Measurements from ENCODE around the gene TMEM179.
"Not testable (repeated sequence)": the region's sequence is repeated elsewhere in the genome, so short reads cannot be mapped to it uniquely, and the experiment has no call there.

The TMEM179 gene

DNA sequence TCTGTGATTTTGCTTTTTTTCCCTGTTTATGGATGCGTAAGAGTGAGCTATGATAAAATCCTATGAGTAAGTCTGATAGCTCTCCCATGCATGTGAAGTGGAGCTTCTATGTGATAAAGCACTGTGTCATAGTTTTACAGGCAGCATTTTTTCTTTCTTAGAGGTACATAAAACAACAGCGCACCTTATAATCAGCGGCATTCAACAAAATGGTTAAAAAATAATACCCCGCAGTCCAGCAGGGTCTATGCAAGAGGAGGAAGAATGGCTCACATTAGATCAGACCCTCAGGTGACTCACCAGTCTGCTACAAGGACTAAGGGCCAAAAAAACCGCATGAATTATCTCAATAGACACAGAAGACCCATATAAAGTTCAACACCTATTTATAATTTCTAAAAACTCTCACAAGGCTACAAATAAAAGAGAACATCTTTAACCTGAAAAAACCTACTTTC lies 33.0 kb upstream of the TMEM179 start:
- no peak for DNase-seq (ENCODE audit: low read depth)
- TF ChIP-seq, protein P1, sequence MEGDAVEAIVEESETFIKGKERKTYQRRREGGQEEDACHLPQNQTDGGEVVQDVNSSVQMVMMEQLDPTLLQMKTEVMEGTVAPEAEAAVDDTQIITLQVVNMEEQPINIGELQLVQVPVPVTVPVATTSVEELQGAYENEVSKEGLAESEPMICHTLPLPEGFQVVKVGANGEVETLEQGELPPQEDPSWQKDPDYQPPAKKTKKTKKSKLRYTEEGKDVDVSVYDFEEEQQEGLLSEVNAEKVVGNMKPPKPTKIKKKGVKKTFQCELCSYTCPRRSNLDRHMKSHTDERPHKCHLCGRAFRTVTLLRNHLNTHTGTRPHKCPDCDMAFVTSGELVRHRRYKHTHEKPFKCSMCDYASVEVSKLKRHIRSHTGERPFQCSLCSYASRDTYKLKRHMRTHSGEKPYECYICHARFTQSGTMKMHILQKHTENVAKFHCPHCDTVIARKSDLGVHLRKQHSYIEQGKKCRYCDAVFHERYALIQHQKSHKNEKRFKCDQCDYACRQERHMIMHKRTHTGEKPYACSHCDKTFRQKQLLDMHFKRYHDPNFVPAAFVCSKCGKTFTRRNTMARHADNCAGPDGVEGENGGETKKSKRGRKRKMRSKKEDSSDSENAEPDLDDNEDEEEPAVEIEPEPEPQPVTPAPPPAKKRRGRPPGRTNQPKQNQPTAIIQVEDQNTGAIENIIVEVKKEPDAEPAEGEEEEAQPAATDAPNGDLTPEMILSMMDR (IDR thresholded peaks at IDR 0.05; ENCODE audit: low read depth, low read length, missing control alignments): no peak

DNA sequence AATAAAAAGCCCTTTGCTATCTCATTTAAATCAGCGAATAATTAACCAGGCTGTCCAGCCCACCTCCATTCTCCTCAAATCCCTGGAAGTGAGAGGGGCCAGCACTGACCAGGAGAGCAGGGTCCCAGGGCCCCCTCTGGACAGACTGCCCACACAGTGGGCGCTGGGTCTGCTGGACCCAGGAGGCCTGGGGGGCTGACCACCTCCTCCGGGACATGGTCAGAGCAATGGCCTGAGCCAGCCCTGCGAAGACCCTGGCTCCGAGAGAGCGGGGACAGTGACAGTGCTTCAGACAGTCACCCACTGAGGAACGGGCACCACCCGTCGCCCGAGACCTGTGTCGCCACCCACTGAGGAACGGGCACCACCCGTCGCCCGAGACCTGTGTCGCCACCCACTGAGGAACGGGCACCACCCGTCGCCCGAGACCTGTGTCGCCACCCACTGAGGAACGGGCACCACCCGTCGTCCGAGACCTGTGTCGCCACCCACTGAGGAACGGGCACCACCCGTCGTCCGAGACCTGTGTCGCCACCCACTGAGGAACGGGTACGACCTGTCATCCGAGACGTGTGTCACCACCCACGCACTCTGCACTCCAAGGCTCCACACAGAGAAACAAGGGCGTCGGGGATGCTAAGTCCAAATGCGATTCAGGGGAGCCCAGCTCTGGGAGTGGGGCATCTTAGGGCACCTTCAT lies 32.4 kb upstream of the TMEM179 start:
- DNase-seq (ENCODE audit: low read depth); H3K4me3 ChIP-seq (ENCODE audit: low read depth, low read length); in situ Hi-C loops (cut with HindIII; ENCODE audit: low sequenced_read_pairs): not testable (repeated sequence)

More for the DNA sequence above, 33.0 kb upstream of the TMEM179 start:
- no peak overlapping the region for H3K4me3 ChIP-seq (ENCODE audit: low read depth, low read length)
- in situ Hi-C loops (cut with HindIII; ENCODE audit: low sequenced_read_pairs): no loop called here

DNA sequence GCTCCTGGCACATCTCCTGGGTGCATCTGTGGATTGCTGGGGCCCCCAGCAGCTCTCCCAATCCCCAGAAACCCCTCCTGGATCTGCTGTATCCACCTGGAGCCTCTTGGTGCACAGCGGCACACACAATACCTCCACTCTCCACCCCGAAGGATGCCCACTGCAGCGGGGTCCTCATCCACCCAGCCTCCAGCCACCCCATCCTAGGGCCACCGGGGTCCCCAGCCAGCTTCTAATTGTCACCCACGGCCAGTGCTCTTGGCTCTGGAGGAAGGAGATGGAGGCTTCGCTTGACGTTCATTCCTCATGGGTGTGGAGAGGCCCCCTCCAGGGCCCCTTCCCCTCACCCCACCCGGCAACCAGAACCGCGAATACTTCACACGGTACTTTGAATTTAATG lies 31.6 kb upstream of the TMEM179 start:
- DNase-seq (ENCODE audit: low read depth): no peak
- TF ChIP-seq, protein P1 (IDR thresholded peaks at IDR 0.05; ENCODE audit: low read depth, low read length, missing control alignments): no peak
- in situ Hi-C loops (cut with HindIII; ENCODE audit: low sequenced_read_pairs): no loop called here
- no peak overlapping the region for H3K4me3 ChIP-seq (ENCODE audit: low read depth, low read length)

DNA sequence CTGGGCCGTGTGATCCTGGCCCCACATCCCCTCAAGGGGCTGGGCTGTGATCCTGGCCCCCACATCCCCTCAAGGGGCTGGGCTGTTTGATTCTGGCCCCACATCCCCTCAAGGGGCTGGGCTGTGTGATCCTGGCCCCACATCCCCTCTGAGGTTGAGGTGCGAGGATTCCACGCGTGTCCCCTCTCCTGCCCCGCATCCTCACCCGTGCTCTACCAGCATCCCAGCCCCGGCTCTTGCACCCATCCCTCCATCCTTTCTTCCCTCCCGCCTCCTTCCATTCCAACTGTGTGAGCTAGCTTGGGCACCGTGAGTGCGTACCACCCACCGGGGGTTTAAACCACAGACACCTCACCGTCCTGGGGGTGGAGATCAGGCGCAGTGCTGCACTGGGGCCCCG lies 31.1 kb upstream of the TMEM179 start:
- DNase-seq (ENCODE audit: low read depth): no peak
- in situ Hi-C loops (cut with HindIII; ENCODE audit: low sequenced_read_pairs): no loop called here
- TF ChIP-seq, protein P1 (IDR thresholded peaks at IDR 0.05; ENCODE audit: low read depth, low read length, missing control alignments): no peak
- H3K4me3 ChIP-seq (ENCODE audit: low read depth, low read length): no peak overlapping the region

DNA sequence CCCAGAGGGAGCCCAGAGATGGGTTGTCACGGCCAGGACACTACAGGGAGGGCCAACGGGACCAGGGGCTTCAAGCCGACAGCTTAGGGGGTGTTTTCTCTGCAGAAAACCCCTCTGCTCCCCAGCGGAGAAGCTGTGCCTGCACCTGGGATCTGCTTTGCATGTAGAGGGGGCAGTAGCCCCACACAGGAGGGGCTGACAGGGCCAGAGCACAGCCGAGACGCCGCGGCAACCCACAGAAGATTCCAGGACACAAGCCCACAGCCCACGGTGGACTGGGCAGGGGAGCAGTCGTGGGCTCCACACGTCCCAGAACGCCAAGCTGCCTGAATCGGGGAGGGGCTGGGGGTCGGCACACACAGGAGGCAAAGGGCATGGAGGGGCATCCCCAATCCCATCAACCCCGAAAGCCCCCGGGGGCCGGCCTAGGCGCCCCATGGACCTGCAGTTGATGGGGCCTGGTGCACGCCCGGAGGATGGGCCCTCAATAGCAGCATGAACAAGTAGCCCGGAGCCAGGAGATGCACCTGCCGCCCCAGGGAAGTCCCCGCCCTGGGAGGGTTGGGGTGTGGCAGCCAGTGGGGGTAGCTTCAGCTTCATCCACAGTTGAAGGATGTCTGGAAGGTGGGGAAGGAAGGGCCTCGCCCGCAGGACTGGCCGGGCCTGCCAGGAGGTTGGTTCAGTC lies 30.5 kb upstream of the TMEM179 start:
- H3K4me3 ChIP-seq (ENCODE audit: low read depth, low read length): no peak overlapping the region
- in situ Hi-C loops (cut with HindIII; ENCODE audit: low sequenced_read_pairs): no loop called here
- DNase-seq (ENCODE audit: low read depth): no peak
- TF ChIP-seq, protein P1 (IDR thresholded peaks at IDR 0.05; ENCODE audit: low read depth, low read length, missing control alignments): no peak

DNA sequence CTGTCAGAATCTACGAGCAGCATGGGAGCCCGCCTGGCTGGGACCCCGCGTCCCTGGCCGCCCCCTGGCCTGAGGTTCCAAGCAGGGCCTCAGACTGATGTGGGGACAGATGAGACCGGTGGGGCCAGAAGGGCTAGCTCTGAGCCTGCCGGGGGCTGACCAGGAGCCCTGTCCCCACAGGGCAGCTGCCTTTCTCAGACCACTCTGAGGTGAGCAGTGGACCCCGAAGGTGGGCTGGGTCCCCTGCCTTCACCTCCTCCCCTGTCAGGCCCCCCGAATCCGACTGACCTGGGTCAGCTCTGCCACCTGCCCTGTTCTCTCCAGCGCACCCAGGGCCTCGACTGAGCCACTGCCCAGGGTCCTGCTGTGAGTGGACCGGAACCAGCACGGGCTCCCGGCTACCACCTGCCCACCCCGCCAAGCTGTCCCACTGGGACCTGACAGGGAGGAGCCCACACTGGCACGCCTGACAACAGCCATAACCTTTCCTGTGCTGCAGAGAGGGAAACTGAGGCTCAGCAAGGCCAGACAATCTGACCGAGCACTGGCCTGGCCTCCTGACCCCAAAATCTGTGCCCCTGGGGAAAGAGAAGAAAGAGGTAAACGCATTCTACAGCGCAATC lies 29.7 kb upstream of the TMEM179 start:
- in situ Hi-C loops (cut with HindIII; ENCODE audit: low sequenced_read_pairs): no loop called here
- TF ChIP-seq, protein P1 (IDR thresholded peaks at IDR 0.05; ENCODE audit: low read depth, low read length, missing control alignments): no peak
- no peak for DNase-seq (ENCODE audit: low read depth)
- no peak overlapping the region for H3K4me3 ChIP-seq (ENCODE audit: low read depth, low read length)
